Left ventricle myocardium inferior (tissue), 1 donor: ENCODE measurements around the gene GMPPA. TPM values are rescaled to one million over a fixed set of nuclear protein-coding genes. Genes with fewer than 3 reads are reported as not detected.

ENCODE experiments used
- DNase-seq: peaks from one replicate; pipeline ENCODE4 v3.0.0-alpha.2; 2020
- H3K27ac ChIP-seq: fragments of 200-600 bp; replicated peaks from 2 replicates; pipeline ENCODE4 v1.8.0; 2021
- H3K27me3 ChIP-seq: fragments of 200-600 bp; 2 replicates; pipeline ENCODE4 v1.8.0; 2021; ENCODE audit warnings: low read depth
- H3K36me3 ChIP-seq: fragments of 200-600 bp; 2 replicates; pipeline ENCODE4 v1.8.0; 2021
- H3K4me1 ChIP-seq: fragments of 200-600 bp; 2 replicates; pipeline ENCODE4 v1.8.0; 2021
- H3K4me3 ChIP-seq: fragments of 200-600 bp; 2 replicates; pipeline ENCODE4 v1.8.0; 2021; ENCODE audit warnings: mild to moderate bottlenecking, moderate library complexity
- H3K9me3 ChIP-seq: fragments of 200-600 bp; replicated peaks from 2 replicates; pipeline ENCODE4 v1.8.0; 2021
- CTCF ChIP-seq: fragments of 200-600 bp; IDR thresholded peaks from 2 replicates; pipeline ENCODE4 v1.8.0; 2021; ENCODE audit warnings: antibody characterized with exemption, mild to moderate bottlenecking, borderline replicate concordance
- intact Hi-C: fragments of 100-400 bp; cut with micrococcal nuclease; formaldehyde crosslinking; loops from one replicate; pipeline ENCODE4 v1.11.0; 2022
- total RNA-seq: library from RNA; stranded (reverse); fragmentation: NEBNext Ultra II Directional; extraction: Animal tissue kit (Norgen Biotek cat#: 25700); gene quantifications from one replicate; pipeline ENCODE4 v1.2.1, GENCODE V29; 2021
- donor health status: DM: no; HTN: yes; CAD: no; lungs with severe emphysema.

GMPPA gene
- total RNA-seq, 1 donor from 2014 or later, result 22.0 TPM

GRCh38 chr2:219494952-219495530 is 3.6 kb upstream of the GMPPA start:
- H3K4me1 ChIP-seq, result peaks cover 68% of the 10 kb centered on the region
- peaks cover 44% of the 10 kb centered on the region for H3K27me3 ChIP-seq
- H3K36me3 ChIP-seq, result no peaks in the 10 kb centered on the region
- intact Hi-C loops, result no loop called here
- no peak overlapping the region for H3K4me3 ChIP-seq
- H3K9me3 ChIP-seq, result no peaks in the 10 kb centered on the region
- TF ChIP-seq CTCF, result no peak
- H3K27ac ChIP-seq, result peak overlapping the region; percentile 36
- no peak for DNase-seq

GRCh38 chr2:219495531-219496122 is 3.1 kb upstream of the GMPPA start:
- Histone ChIP-seq H3K4me3 (no peak overlapping the region), H3K27ac (peak overlapping the region; percentile 36), H3K9me3 (no peaks in the 10 kb centered on the region), H3K4me1 (peaks cover 67% of the 10 kb centered on the region), H3K36me3 (no peaks in the 10 kb centered on the region), H3K27me3 (peaks cover 44% of the 10 kb centered on the region)
- intact Hi-C loops, result no loop called here
- peak; percentile 74 for TF ChIP-seq CTCF
- peak; percentile 55 for DNase-seq

GRCh38 chr2:219496247-219496824 is 2.4 kb upstream of the GMPPA start:
- Histone ChIP-seq H3K27me3 (peaks cover 44% of the 10 kb centered on the region), H3K4me1 (peaks cover 60% of the 10 kb centered on the region), H3K27ac (peak overlapping the region; percentile 99), H3K9me3 (no peaks in the 10 kb centered on the region), H3K36me3 (peaks cover under 1% of the 10 kb centered on the region), H3K4me3 (peak overlapping the region; percentile 75)
- intact Hi-C loops, result no loop called here
- no peak for DNase-seq
- TF ChIP-seq CTCF, result no peak

GRCh38 chr2:219496825-219497494 is 1.7 kb upstream of the GMPPA start:
- Histone ChIP-seq H3K4me1 (peaks cover 55% of the 10 kb centered on the region), H3K27me3 (peaks cover 40% of the 10 kb centered on the region), H3K36me3 (peaks cover 6% of the 10 kb centered on the region), H3K9me3 (no peaks in the 10 kb centered on the region), H3K27ac (peak overlapping the region; percentile 99), H3K4me3 (peak overlapping the region; percentile 75)
- intact Hi-C loops, result no loop called here
- no peak for TF ChIP-seq CTCF
- DNase-seq, result no peak

GRCh38 chr2:219497495-219498279 is 1.0 kb upstream of the GMPPA start:
- no peak for TF ChIP-seq CTCF
- no peaks in the 10 kb centered on the region for H3K9me3 ChIP-seq
- H3K36me3 ChIP-seq, result peaks cover 14% of the 10 kb centered on the region
- H3K27me3 ChIP-seq, result peaks cover 33% of the 10 kb centered on the region
- peak overlapping the region; percentile 75 for H3K4me3 ChIP-seq
- intact Hi-C loops, result no loop called here
- peak; percentile 95 for DNase-seq
- peak overlapping the region; percentile 99 for H3K27ac ChIP-seq
- H3K4me1 ChIP-seq, result peaks cover 55% of the 10 kb centered on the region
